GM23338 (cell line): Measurements from ENCODE around the gene GALNT16. TPM values are rescaled to one million over a fixed set of nuclear protein-coding genes. Genes with fewer than 3 reads are reported as not detected.

Experiments used
- ATAC-seq: fragments of 200-7000 bp; cut with Tn5 transposase; 3 replicates; pipeline ENCODE4 v1.9.1; 2020
- DNase-seq: peaks from one replicate; pipeline ENCODE4 v3.0.0-alpha.2; 2015; ENCODE audit warnings: low spot score
- H2AFZ ChIP-seq: fragments of 200-600 bp; sonication (generic); 2 replicates; pipeline ENCODE4 v1.8.0; 2016; ENCODE audit warnings: antibody characterized with exemption, mild to moderate bottlenecking, moderate library complexity
- H3F3A ChIP-seq: fragments of 200-600 bp; sonication (generic); replicated peaks from 2 replicates; pipeline ENCODE4 v1.8.0; 2017; ENCODE audit warnings: antibody characterized with exemption, mixed run types, low read depth
- H3K27ac ChIP-seq: fragments of 200-600 bp; sonication (generic); 2 replicates; pipeline ENCODE4 v1.6.1; 2016; ENCODE audit warnings: low read depth
- H3K27me3 ChIP-seq: fragments of 200-600 bp; sonication (generic); 2 replicates; pipeline ENCODE4 v1.8.0; 2016; ENCODE audit warnings: mild to moderate bottlenecking, mixed run types, moderate library complexity; ENCODE audit not compliant: insufficient read depth
- H3K36me3 ChIP-seq: fragments of 200-600 bp; sonication (generic); 2 replicates; pipeline ENCODE4 v1.8.0; 2016; ENCODE audit warnings: mild to moderate bottlenecking; ENCODE audit not compliant: insufficient read depth
- H3K4me1 ChIP-seq: fragments of 200-600 bp; sonication (generic); 2 replicates; pipeline ENCODE4 v1.8.0; 2016; ENCODE audit warnings: mild to moderate bottlenecking, moderate library complexity; ENCODE audit not compliant: insufficient read depth
- H3K4me2 ChIP-seq: fragments of 200-600 bp; sonication (generic); 2 replicates; pipeline ENCODE4 v1.7.1; 2017; ENCODE audit warnings: mixed run types
- H3K4me3 ChIP-seq: fragments of 200-600 bp; sonication (generic); 2 replicates; pipeline ENCODE4 v1.6.1; 2016; ENCODE audit warnings: mixed run types
- H3K79me2 ChIP-seq: fragments of 200-600 bp; sonication (generic); replicated peaks from 2 replicates; pipeline ENCODE4 v1.8.0; 2017; ENCODE audit warnings: mild to moderate bottlenecking; ENCODE audit not compliant: insufficient read depth
- H3K9me2 ChIP-seq: fragments of 200-600 bp; sonication (generic); 2 replicates; pipeline ENCODE4 v1.8.0; 2017; ENCODE audit not compliant: insufficient read depth
- H4K20me1 ChIP-seq: fragments of 200-600 bp; sonication (generic); replicated peaks from 2 replicates; pipeline ENCODE4 v1.8.0; 2017; ENCODE audit warnings: mild to moderate bottlenecking; ENCODE audit not compliant: insufficient read depth
- H3K27ac Mint-ChIP-seq: 2 replicates; pipeline ENCODE4 v1.8.0; 2020; ENCODE audit warnings: inconsistent platforms, mild to moderate bottlenecking, moderate library complexity, mixed read lengths
- H3K27me3 Mint-ChIP-seq: 3 replicates; pipeline ENCODE4 v1.8.0; 2022; ENCODE audit warnings: low read depth, mild to moderate bottlenecking, moderate library complexity, mixed read lengths, inconsistent platforms; ENCODE audit not compliant: insufficient read depth, poor library complexity
- H3K36me3 Mint-ChIP-seq: 3 replicates; pipeline ENCODE4 v1.8.0; 2021; ENCODE audit warnings: low read depth, mild to moderate bottlenecking, inconsistent platforms, moderate library complexity, mixed read lengths
- H3K4me1 Mint-ChIP-seq: 3 replicates; pipeline ENCODE4 v1.8.0; 2020; ENCODE audit warnings: mild to moderate bottlenecking, inconsistent platforms, mixed read lengths
- H3K4me3 Mint-ChIP-seq: 3 replicates; pipeline ENCODE4 v1.8.0; 2021; ENCODE audit warnings: moderate library complexity, mild to moderate bottlenecking, inconsistent platforms, mixed read lengths
- H3K9me3 Mint-ChIP-seq: 3 replicates; pipeline ENCODE4 v1.8.0; 2020; ENCODE audit warnings: moderate library complexity, mild to moderate bottlenecking, inconsistent platforms, mixed read lengths
- CREB1 ChIP-seq: fragments of 250-450 bp; sonication (Bioruptor Pico); IDR thresholded peaks from 2 replicates; pipeline ENCODE4 v1.5.0; 2020; ENCODE audit warnings: low read depth, mild to moderate bottlenecking, moderate library complexity
- EZH2 ChIP-seq: fragments of 200-600 bp; sonication (generic); IDR thresholded peaks from one replicate; pipeline ENCODE4 v1.8.0; 2017; ENCODE audit warnings: antibody characterized with exemption, mild to moderate bottlenecking, low read depth; ENCODE audit not compliant: unreplicated experiment
- EZH2phosphoT487 ChIP-seq: fragments of 200-600 bp; sonication (generic); IDR thresholded peaks from one replicate; pipeline ENCODE4 v1.8.1; 2018; ENCODE audit warnings: antibody characterized with exemption; ENCODE audit not compliant: unreplicated experiment
- JUNB ChIP-seq: IDR thresholded peaks from one replicate; pipeline ENCODE4 v1.6.1; 2016; ENCODE audit warnings: antibody characterized with exemption; ENCODE audit not compliant: unreplicated experiment
- NANOG ChIP-seq: IDR thresholded peaks from 2 replicates; pipeline ENCODE4 v1.6.1; 2016; ENCODE audit warnings: antibody characterized with exemption, borderline replicate concordance
- POLR2AphosphoS5 ChIP-seq: IDR thresholded peaks from 2 replicates; pipeline ENCODE4 v1.6.1; 2016; ENCODE audit warnings: antibody characterized with exemption, low read depth
- STAT1 ChIP-seq: IDR thresholded peaks from one replicate; pipeline ENCODE4 v1.6.1; 2016; ENCODE audit warnings: antibody characterized with exemption; ENCODE audit not compliant: unreplicated experiment
- ZNF114 ChIP-seq: fragments of 250-450 bp; sonication (Bioruptor Pico); IDR thresholded peaks from 2 replicates; pipeline ENCODE4 v1.5.0; 2020; ENCODE audit warnings: mild to moderate bottlenecking, moderate library complexity
- ZNF331 ChIP-seq: fragments of 250-450 bp; sonication (Bioruptor Pico); IDR thresholded peaks from 2 replicates; pipeline ENCODE4 v1.5.0; 2020; ENCODE audit warnings: low read depth, mild to moderate bottlenecking, moderate library complexity
- polyA plus RNA-seq: library from polyadenylated mRNA; unstranded; fragments of >200 nt; fragmentation: Nextera tagmentation; extraction: Ambion mirVana; gene quantifications from 2 replicates; pipeline ENCODE4 v1.2.1, GENCODE V29; 2016
- total RNA-seq: library from RNA; depleted of rRNA; stranded (reverse); fragments of >200 nt; shearing (Covaris generic); gene quantifications from 2 replicates; pipeline ENCODE4 v1.2.3, GENCODE V29; 2014
- TF ChIP-seq, protein P1 (sequence below): fragments of 250-450 bp; sonication (Bioruptor Pico); IDR thresholded peaks from 2 replicates; pipeline ENCODE4 v1.5.0; 2020; ENCODE audit warnings: mild to moderate bottlenecking, moderate library complexity
- TF ChIP-seq, protein P2 (sequence below): IDR thresholded peaks from 2 replicates; pipeline ENCODE4 v1.6.1; 2016; ENCODE audit warnings: antibody characterized with exemption
- TF ChIP-seq, protein P3 (sequence below): IDR thresholded peaks from one replicate; pipeline ENCODE4 v1.6.1; 2018; ENCODE audit warnings: antibody characterized with exemption; ENCODE audit not compliant: unreplicated experiment
- TF ChIP-seq, protein P4 (sequence below), 2 experiments: fragments of 200-600 bp in 1 of 2; sonication (generic) in 1 of 2; conservative IDR thresholded peaks; 2 replicates each; pipeline versions ENCODE4 v1.5.1 to v1.6.1; 2016 to 2017; ENCODE audit warnings: antibody characterized with exemption in 2 of 2, low read depth in 2 of 2, mild to moderate bottlenecking in 2 of 2, moderate library complexity in 1 of 2

Gene GALNT16
- total and polyA plus RNA-seq, 2 experiments from 2014 or later = 1.5 to 2.9 TPM

DNA sequence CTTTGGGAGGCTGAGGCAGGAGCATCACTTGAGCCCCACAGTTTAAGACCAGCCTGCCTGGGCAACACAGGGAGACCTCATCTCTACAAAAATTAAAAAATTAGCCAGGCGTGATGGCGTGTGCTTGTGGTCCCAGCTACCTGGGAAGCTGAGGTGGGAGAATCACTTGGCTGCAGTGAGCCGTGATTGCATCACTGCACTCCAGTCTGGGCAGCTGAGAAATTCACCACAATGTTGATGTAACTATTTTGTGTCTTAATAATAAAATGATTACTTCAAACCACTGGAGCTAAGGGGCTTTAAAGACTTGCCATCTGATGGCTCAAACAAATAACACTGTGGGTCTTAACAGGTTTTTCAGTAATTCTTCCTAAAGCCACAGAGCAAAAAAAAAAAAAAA lies 127.4 kb downstream of the GALNT16 start:
- H4K20me1 ChIP-seq = peaks cover 80% of the 10 kb centered on the region
- no peak overlapping the region for H3K4me3 ChIP-seq
- Mint-ChIP-seq H3K4me1 (peaks cover 11% of the 10 kb centered on the region; the same call in 2 of the 3 replicates), H3K36me3 (peaks cover 85% of the 10 kb centered on the region), H3K9me3 (no peaks in the 10 kb centered on the region), H3K27me3 (no peaks in the 10 kb centered on the region), H3K27ac (no peak overlapping the region), H3K4me3 (no peak overlapping the region)
- no peak for ATAC-seq
- H2AFZ ChIP-seq = no peak overlapping the region
- peaks cover 100% of the 10 kb centered on the region for H3K79me2 ChIP-seq
- no peak overlapping the region for H3K27ac ChIP-seq
- H3F3A ChIP-seq = 0 out of 2 replicates have a peak, but pooled peaks cover under 1% of the 10 kb centered on the region
- TF ChIP-seq, protein P1, sequence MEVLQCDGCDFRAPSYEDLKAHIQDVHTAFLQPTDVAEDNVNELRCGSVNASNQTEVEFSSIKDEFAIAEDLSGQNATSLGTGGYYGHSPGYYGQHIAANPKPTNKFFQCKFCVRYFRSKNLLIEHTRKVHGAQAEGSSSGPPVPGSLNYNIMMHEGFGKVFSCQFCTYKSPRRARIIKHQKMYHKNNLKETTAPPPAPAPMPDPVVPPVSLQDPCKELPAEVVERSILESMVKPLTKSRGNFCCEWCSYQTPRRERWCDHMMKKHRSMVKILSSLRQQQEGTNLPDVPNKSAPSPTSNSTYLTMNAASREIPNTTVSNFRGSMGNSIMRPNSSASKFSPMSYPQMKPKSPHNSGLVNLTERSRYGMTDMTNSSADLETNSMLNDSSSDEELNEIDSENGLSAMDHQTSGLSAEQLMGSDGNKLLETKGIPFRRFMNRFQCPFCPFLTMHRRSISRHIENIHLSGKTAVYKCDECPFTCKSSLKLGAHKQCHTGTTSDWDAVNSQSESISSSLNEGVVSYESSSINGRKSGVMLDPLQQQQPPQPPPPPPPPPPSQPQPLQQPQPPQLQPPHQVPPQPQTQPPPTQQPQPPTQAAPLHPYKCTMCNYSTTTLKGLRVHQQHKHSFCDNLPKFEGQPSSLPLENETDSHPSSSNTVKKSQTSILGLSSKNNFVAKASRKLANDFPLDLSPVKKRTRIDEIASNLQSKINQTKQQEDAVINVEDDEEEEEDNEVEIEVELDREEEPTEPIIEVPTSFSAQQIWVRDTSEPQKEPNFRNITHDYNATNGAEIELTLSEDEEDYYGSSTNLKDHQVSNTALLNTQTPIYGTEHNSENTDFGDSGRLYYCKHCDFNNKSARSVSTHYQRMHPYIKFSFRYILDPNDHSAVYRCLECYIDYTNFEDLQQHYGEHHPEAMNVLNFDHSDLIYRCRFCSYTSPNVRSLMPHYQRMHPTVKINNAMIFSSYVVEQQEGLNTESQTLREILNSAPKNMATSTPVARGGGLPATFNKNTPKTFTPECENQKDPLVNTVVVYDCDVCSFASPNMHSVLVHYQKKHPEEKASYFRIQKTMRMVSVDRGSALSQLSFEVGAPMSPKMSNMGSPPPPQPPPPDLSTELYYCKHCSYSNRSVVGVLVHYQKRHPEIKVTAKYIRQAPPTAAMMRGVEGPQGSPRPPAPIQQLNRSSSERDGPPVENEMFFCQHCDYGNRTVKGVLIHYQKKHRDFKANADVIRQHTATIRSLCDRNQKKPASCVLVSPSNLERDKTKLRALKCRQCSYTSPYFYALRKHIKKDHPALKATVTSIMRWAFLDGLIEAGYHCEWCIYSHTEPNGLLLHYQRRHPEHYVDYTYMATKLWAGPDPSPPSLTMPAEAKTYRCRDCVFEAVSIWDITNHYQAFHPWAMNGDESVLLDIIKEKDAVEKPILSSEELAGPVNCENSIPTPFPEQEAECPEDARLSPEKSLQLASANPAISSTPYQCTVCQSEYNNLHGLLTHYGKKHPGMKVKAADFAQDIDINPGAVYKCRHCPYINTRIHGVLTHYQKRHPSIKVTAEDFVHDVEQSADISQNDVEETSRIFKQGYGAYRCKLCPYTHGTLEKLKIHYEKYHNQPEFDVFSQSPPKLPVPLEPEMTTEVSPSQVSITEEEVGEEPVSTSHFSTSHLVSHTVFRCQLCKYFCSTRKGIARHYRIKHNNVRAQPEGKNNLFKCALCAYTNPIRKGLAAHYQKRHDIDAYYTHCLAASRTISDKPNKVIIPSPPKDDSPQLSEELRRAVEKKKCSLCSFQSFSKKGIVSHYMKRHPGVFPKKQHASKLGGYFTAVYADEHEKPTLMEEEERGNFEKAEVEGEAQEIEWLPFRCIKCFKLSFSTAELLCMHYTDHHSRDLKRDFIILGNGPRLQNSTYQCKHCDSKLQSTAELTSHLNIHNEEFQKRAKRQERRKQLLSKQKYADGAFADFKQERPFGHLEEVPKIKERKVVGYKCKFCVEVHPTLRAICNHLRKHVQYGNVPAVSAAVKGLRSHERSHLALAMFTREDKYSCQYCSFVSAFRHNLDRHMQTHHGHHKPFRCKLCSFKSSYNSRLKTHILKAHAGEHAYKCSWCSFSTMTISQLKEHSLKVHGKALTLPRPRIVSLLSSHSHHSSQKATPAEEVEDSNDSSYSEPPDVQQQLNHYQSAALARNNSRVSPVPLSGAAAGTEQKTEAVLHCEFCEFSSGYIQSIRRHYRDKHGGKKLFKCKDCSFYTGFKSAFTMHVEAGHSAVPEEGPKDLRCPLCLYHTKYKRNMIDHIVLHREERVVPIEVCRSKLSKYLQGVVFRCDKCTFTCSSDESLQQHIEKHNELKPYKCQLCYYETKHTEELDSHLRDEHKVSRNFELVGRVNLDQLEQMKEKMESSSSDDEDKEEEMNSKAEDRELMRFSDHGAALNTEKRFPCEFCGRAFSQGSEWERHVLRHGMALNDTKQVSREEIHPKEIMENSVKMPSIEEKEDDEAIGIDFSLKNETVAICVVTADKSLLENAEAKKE (CRISPR knock-in tag) = no peak
- no peak for TF ChIP-seq EZH2phosphoT487
- TF ChIP-seq JUNB = no peak
- TF ChIP-seq, protein P2, sequence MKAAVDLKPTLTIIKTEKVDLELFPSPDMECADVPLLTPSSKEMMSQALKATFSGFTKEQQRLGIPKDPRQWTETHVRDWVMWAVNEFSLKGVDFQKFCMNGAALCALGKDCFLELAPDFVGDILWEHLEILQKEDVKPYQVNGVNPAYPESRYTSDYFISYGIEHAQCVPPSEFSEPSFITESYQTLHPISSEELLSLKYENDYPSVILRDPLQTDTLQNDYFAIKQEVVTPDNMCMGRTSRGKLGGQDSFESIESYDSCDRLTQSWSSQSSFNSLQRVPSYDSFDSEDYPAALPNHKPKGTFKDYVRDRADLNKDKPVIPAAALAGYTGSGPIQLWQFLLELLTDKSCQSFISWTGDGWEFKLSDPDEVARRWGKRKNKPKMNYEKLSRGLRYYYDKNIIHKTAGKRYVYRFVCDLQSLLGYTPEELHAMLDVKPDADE = no peak
- TF ChIP-seq EZH2 = no peak
- no peak for TF ChIP-seq ZNF114 (CRISPR knock-in tag)
- TF ChIP-seq ZNF331 = no peak
- TF ChIP-seq, protein P3, sequence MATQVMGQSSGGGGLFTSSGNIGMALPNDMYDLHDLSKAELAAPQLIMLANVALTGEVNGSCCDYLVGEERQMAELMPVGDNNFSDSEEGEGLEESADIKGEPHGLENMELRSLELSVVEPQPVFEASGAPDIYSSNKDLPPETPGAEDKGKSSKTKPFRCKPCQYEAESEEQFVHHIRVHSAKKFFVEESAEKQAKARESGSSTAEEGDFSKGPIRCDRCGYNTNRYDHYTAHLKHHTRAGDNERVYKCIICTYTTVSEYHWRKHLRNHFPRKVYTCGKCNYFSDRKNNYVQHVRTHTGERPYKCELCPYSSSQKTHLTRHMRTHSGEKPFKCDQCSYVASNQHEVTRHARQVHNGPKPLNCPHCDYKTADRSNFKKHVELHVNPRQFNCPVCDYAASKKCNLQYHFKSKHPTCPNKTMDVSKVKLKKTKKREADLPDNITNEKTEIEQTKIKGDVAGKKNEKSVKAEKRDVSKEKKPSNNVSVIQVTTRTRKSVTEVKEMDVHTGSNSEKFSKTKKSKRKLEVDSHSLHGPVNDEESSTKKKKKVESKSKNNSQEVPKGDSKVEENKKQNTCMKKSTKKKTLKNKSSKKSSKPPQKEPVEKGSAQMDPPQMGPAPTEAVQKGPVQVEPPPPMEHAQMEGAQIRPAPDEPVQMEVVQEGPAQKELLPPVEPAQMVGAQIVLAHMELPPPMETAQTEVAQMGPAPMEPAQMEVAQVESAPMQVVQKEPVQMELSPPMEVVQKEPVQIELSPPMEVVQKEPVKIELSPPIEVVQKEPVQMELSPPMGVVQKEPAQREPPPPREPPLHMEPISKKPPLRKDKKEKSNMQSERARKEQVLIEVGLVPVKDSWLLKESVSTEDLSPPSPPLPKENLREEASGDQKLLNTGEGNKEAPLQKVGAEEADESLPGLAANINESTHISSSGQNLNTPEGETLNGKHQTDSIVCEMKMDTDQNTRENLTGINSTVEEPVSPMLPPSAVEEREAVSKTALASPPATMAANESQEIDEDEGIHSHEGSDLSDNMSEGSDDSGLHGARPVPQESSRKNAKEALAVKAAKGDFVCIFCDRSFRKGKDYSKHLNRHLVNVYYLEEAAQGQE = no peak
- no peak for TF ChIP-seq CREB1
- no peak for TF ChIP-seq NANOG
- no peak for TF ChIP-seq STAT1
- TF ChIP-seq, protein P4, sequence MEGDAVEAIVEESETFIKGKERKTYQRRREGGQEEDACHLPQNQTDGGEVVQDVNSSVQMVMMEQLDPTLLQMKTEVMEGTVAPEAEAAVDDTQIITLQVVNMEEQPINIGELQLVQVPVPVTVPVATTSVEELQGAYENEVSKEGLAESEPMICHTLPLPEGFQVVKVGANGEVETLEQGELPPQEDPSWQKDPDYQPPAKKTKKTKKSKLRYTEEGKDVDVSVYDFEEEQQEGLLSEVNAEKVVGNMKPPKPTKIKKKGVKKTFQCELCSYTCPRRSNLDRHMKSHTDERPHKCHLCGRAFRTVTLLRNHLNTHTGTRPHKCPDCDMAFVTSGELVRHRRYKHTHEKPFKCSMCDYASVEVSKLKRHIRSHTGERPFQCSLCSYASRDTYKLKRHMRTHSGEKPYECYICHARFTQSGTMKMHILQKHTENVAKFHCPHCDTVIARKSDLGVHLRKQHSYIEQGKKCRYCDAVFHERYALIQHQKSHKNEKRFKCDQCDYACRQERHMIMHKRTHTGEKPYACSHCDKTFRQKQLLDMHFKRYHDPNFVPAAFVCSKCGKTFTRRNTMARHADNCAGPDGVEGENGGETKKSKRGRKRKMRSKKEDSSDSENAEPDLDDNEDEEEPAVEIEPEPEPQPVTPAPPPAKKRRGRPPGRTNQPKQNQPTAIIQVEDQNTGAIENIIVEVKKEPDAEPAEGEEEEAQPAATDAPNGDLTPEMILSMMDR (conservative IDR thresholded peaks at IDR 0.05; ENCODE audit: low read depth in 2 of 2) = no peak
- no peak for TF ChIP-seq POLR2AphosphoS5
- H3K9me2 ChIP-seq = no peaks in the 10 kb centered on the region
- peaks cover 47% of the 10 kb centered on the region for H3K36me3 ChIP-seq
- no peaks in the 10 kb centered on the region for H3K27me3 ChIP-seq
- H3K4me1 ChIP-seq = peaks cover 5% of the 10 kb centered on the region
- H3K4me2 ChIP-seq = no peak overlapping the region
- no peak for DNase-seq
